Measurements from ENCODE around the gene DLX2. TPM values are rescaled to one million over a fixed set of nuclear protein-coding genes. Genes with fewer than 3 reads are reported as not detected.
"Not testable (repeated sequence)": the region's sequence is repeated elsewhere in the genome, so short reads cannot be mapped to it uniquely, and the experiment has no call there.

The DLX2 gene
- total RNA-seq, 2 donors from 2014 or later = 0.23 to 0.24 TPM

DNA sequence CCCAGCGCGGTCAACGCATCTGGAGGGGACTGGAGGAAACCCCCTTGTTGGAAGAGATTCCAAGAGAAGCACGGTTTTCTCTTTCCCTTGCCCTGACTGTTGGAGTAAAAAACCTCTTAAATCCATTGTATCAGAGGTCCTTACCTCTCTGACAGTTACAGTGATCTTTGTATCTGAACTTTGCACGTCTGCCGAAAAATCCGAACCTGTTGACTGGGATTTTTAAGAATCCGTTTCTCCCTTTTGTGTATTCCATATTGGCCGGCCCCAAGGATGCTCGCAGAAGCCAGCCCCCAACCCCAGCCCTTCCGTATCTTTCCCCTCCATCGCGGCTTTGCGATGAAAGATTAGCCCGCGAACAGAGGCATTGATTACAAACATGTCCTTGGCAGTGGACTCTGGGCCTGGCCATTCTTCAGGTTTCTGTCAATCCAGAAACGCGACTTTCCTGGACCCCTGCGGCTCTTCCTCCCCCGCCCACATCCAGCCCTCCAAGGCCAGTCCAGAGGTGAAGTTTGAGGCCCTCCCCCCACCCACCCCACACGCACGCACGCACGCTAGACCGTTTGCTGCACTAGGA lies 22.0 kb downstream of the DLX2 start:
- Mint-ChIP-seq H3K27ac (no peak overlapping the region), H3K9me3 (no peaks in the 10 kb centered on the region), H3K36me3 (ENCODE audit: insufficient read depth in 2 of 2) (peaks cover 0 to 1% of the 10 kb centered on the region in 2 donors), H3K4me3 (no peak overlapping the region), H3K4me1 (ENCODE audit: low read depth) (peaks cover 37% of the 10 kb centered on the region), H3K27me3 (ENCODE audit: low read depth) (peaks cover 79% of the 10 kb centered on the region)
- DNase-seq (no peak), ATAC-seq (replicated peaks in 1 of 2) (no peak)

DNA sequence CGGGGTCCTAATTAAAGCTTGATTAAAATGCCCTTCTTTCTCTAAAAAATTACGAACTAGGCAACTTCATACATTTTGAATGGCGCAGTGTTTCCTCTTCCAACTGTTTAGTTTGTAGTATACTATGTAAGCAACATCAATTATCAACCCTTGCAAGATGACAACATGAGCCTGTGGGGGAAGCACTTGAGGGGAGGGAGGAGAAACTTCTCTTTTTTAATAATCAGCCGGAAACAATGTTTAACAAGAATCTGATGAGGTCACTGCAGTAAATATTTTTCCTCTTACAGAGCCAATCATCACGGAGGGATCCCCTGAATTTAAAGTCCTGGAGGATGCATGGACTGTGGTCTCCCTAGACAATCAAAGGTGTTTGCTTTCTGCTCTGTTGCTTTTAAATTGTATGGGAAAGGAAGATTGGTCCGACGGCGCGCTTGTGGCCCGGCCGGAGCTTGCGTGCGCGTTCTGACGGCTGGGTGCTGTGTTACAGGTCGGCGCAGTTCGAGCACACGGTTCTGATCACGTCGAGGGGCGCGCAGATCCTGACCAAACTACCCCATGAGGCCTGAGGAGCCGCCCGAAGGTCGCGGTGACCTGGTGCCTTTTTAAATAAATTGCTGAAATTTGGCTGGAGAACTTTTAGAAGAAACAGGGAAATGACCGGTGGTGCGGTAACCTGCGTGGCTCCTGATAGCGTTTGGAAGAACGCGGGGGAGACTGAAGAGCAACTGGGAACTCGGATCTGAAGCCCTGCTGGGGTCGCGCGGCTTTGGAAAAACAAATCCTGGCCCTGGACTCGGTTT lies 22.7 kb downstream of the DLX2 start:
- ATAC-seq (replicated peaks in 1 of 2) = no peak
- H3K27me3 Mint-ChIP-seq (ENCODE audit: low read depth) = peaks cover 72% of the 10 kb centered on the region
- H3K4me3 Mint-ChIP-seq = peak overlapping the region; percentile 8 to 29
- H3K9me3 Mint-ChIP-seq = no peaks in the 10 kb centered on the region
- no peak for DNase-seq
- peaks cover 0 to 1% of the 10 kb centered on the region in 2 donors for H3K36me3 Mint-ChIP-seq (ENCODE audit: insufficient read depth in 2 of 2)
- peaks cover 31% of the 10 kb centered on the region for H3K4me1 Mint-ChIP-seq (ENCODE audit: low read depth)
- H3K27ac Mint-ChIP-seq = peak overlapping the region; percentile 47

- DNase-seq = no peak
- H3K27me3 Mint-ChIP-seq (ENCODE audit: low read depth) = peaks cover 66% of the 10 kb centered on the region
- peaks cover 0 to 1% of the 10 kb centered on the region in 2 donors for H3K36me3 Mint-ChIP-seq (ENCODE audit: insufficient read depth in 2 of 2)
- H3K4me3 Mint-ChIP-seq = no peak overlapping the region
- no peaks in the 10 kb centered on the region for H3K9me3 Mint-ChIP-seq
- ATAC-seq (replicated peaks in 1 of 2) = no peak
- H3K4me1 Mint-ChIP-seq (ENCODE audit: low read depth) = peaks cover 25% of the 10 kb centered on the region
- H3K27ac Mint-ChIP-seq = no peak overlapping the region
Measured at GRCh38 chr2:172079416-172079815, 23.3 kb downstream of the DLX2 start.

GRCh38 chr2:172074254-172074653 lies 28.4 kb downstream of the DLX2 start:
- no peaks in the 10 kb centered on the region for H3K4me1 Mint-ChIP-seq (ENCODE audit: low read depth)
- no peaks in the 10 kb centered on the region for H3K9me3 Mint-ChIP-seq
- peaks cover 25% of the 10 kb centered on the region for H3K27me3 Mint-ChIP-seq (ENCODE audit: low read depth)
- ATAC-seq (replicated peaks in 1 of 2) (no peak), DNase-seq (no peak)
- no peak overlapping the region for H3K4me3 Mint-ChIP-seq
- peaks cover 0 to 4% of the 10 kb centered on the region in 2 donors for H3K36me3 Mint-ChIP-seq (ENCODE audit: insufficient read depth in 2 of 2)
- no peak overlapping the region for H3K27ac Mint-ChIP-seq

GRCh38 chr2:172073518-172073917 lies 29.2 kb downstream of the DLX2 start:
- DNase-seq = no peak
- no peak for ATAC-seq (replicated peaks in 1 of 2)
- Mint-ChIP-seq H3K9me3 (no peaks in the 10 kb centered on the region), H3K36me3 (ENCODE audit: insufficient read depth in 2 of 2) (peaks cover 0 to 4% of the 10 kb centered on the region in 2 donors), H3K27me3 (ENCODE audit: low read depth) (peaks cover 18% of the 10 kb centered on the region), H3K27ac (no peak overlapping the region), H3K4me1 (ENCODE audit: low read depth) (no peaks in the 10 kb centered on the region), H3K4me3 (no peak overlapping the region)

GRCh38 chr2:172072706-172073105 lies 30.0 kb downstream of the DLX2 start:
- Mint-ChIP-seq H3K4me3 (no peak overlapping the region), H3K9me3 (no peaks in the 10 kb centered on the region), H3K27me3 (ENCODE audit: low read depth) (peaks cover 10% of the 10 kb centered on the region), H3K27ac (no peak overlapping the region), H3K36me3 (ENCODE audit: insufficient read depth in 2 of 2) (peaks cover 0 to 4% of the 10 kb centered on the region in 2 donors), H3K4me1 (ENCODE audit: low read depth) (no peaks in the 10 kb centered on the region)
- ATAC-seq (replicated peaks in 1 of 2) (no peak), DNase-seq (no peak)

GRCh38 chr2:172072303-172072702 lies 30.4 kb downstream of the DLX2 start:
- Mint-ChIP-seq H3K27ac (no peak overlapping the region), H3K27me3 (ENCODE audit: low read depth) (peaks cover 10% of the 10 kb centered on the region), H3K36me3 (ENCODE audit: insufficient read depth in 2 of 2) (peaks cover 0 to 4% of the 10 kb centered on the region in 2 donors), H3K4me1 (ENCODE audit: low read depth) (no peaks in the 10 kb centered on the region), H3K4me3 (no peak overlapping the region), H3K9me3 (no peaks in the 10 kb centered on the region)
- DNase-seq (no peak), ATAC-seq (replicated peaks in 1 of 2) (no peak)

GRCh38 chr2:172070936-172071335 lies 31.8 kb downstream of the DLX2 start:
- H3K36me3 Mint-ChIP-seq (ENCODE audit: insufficient read depth in 2 of 2) = peaks cover 0 to 4% of the 10 kb centered on the region in 2 donors
- H3K27me3 Mint-ChIP-seq (ENCODE audit: low read depth) = peaks cover 10% of the 10 kb centered on the region
- ATAC-seq (replicated peaks in 1 of 2) = no peak
- H3K4me3 Mint-ChIP-seq = no peak overlapping the region
- H3K4me1 Mint-ChIP-seq (ENCODE audit: low read depth) = no peaks in the 10 kb centered on the region
- no peaks in the 10 kb centered on the region for H3K9me3 Mint-ChIP-seq
- H3K27ac Mint-ChIP-seq = no peak overlapping the region
- DNase-seq = no peak

DNA sequence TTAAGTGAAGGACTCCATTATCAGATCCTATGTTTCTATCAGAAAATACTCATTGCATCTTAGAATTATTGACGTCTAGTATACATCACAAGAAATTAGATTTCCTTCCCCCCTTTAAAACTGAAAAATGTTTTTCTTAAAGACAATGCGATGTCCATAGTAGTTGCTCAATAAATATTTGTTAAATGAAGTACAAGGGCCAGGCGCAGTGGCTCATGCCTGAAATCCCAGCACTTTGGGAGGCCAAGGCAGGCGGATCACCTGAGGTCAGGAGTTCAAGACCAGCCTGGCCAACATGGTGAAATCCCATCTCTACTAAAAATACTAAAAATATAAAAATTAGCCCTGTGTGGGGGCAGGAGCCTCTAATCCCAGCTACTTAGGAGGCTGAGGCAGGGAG lies 34.8 kb downstream of the DLX2 start:
- H3K4me3 Mint-ChIP-seq; H3K9me3 Mint-ChIP-seq; H3K27ac Mint-ChIP-seq; H3K36me3 Mint-ChIP-seq (ENCODE audit: insufficient read depth in 2 of 2); DNase-seq; H3K4me1 Mint-ChIP-seq (ENCODE audit: low read depth); ATAC-seq (replicated peaks in 1 of 2); H3K27me3 Mint-ChIP-seq (ENCODE audit: low read depth): not testable (repeated sequence)

GRCh38 chr2:172066394-172066886 lies 36.3 kb downstream of the DLX2 start:
- H3K9me3 Mint-ChIP-seq = no peaks in the 10 kb centered on the region
- H3K36me3 Mint-ChIP-seq (ENCODE audit: insufficient read depth in 2 of 2) = no peaks in the 10 kb centered on the region
- ATAC-seq (replicated peaks in 1 of 2) = no peak

GRCh38 chr2:172065111-172065510 lies 37.6 kb downstream of the DLX2 start:
- H3K36me3 Mint-ChIP-seq (ENCODE audit: insufficient read depth in 2 of 2) = no peaks in the 10 kb centered on the region

More at GRCh38 chr2:172066394-172066886, 36.3 kb downstream of the DLX2 start:
- DNase-seq = no peak
- H3K27me3 Mint-ChIP-seq (ENCODE audit: low read depth) = no peaks in the 10 kb centered on the region
- no peaks in the 10 kb centered on the region for H3K4me1 Mint-ChIP-seq (ENCODE audit: low read depth)
- no peak overlapping the region for H3K4me3 Mint-ChIP-seq
- H3K27ac Mint-ChIP-seq = no peak overlapping the region

DNA sequence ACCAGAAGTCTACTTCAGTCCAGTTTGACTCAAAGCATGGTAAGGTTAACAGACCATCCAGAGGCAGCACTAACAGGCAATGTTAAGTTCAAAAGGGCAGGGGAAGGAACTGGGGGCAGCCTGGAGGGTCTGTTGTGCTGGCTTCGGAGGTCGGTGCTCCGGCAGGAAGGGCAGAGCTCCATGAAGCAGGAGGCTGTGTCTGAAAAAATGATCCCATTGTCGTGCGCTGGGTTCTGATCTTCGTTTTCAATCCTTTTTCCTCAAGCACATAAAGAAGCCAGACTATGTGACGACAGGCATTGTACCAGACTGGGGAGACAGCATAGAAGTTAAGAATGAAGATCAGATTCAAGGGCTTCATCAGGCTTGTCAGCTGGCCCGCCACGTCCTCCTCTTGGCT lies 39.3 kb downstream of the DLX2 start:
- Mint-ChIP-seq H3K27me3 (ENCODE audit: low read depth) (no peaks in the 10 kb centered on the region), H3K4me1 (ENCODE audit: low read depth) (no peaks in the 10 kb centered on the region), H3K9me3 (no peaks in the 10 kb centered on the region), H3K27ac (no peak overlapping the region), H3K4me3 (no peak overlapping the region), H3K36me3 (ENCODE audit: insufficient read depth in 2 of 2) (no peaks in the 10 kb centered on the region)
- no peak for DNase-seq
- no peak for ATAC-seq (replicated peaks in 1 of 2)

More at GRCh38 chr2:172065111-172065510, 37.6 kb downstream of the DLX2 start:
- Mint-ChIP-seq H3K27ac (no peak overlapping the region), H3K4me1 (ENCODE audit: low read depth) (no peaks in the 10 kb centered on the region), H3K27me3 (ENCODE audit: low read depth) (no peaks in the 10 kb centered on the region), H3K4me3 (no peak overlapping the region), H3K9me3 (no peaks in the 10 kb centered on the region)
- ATAC-seq (replicated peaks in 1 of 2) = no peak
- DNase-seq = no peak

DNA sequence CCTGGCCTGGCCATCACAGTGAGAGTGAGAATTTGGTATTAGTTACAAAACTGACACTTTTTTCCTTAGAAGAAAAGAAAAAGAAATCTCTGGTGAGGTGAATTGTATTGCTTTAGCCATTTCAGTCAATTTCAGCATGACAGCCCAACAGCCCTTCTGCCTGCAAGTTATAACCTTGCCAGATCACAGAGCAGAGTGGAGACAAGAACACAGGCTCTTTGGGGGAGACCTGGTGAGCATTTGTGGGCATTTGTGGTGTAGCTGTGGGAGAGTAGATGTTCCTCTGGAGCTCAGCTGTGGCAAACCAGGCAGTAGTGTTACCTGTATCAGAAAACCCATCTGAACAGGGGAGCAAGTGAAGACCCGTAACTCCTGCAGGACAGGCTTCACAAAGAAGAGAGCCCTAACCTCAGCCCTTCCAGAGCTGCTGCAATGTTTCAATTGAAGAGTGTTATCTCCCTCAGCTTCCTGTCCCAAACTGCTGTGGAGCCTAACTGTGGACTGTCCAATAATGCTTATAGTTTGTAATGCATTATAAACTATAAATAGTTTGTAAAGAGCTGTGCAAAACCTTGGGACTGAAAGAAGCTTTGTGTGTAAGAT lies 40.2 kb downstream of the DLX2 start:
- H3K27ac Mint-ChIP-seq = no peak overlapping the region
- H3K27me3 Mint-ChIP-seq (ENCODE audit: low read depth) = no peaks in the 10 kb centered on the region
- H3K4me1 Mint-ChIP-seq (ENCODE audit: low read depth) = no peaks in the 10 kb centered on the region
- no peaks in the 10 kb centered on the region for H3K36me3 Mint-ChIP-seq (ENCODE audit: insufficient read depth in 2 of 2)
- DNase-seq (no peak), ATAC-seq (replicated peaks in 1 of 2) (no peak)
- no peak overlapping the region for H3K4me3 Mint-ChIP-seq
- no peaks in the 10 kb centered on the region for H3K9me3 Mint-ChIP-seq

Measured in activated T-cell treated with anti-CD3 and anti-CD28 coated beads, Interleukin-2, amount 50 U/mL, for 72 hours (primary cell).